Cerebellar cortex (tissue), 1 donor: ENCODE data around the gene TPRA1.
A peak's percentile ranks its signal among the peaks of the same experiment; 100 is the strongest.

Experiments used
- DNase-seq: peaks from one replicate; pipeline ENCODE4 v3.0.0-alpha.2; 2015; ENCODE audit warnings: low spot score

The TPRA1 gene

GRCh38 chr3:127590282-127590592 is 296 bp downstream of the TPRA1 start:
- DNase-seq: no peak

GRCh38 chr3:127589600-127590281 is 792 bp downstream of the TPRA1 start:
- DNase-seq: no peak

GRCh38 chr3:127588806-127589577 is 1.5 kb downstream of the TPRA1 start:
- DNase-seq: no peak

DNA sequence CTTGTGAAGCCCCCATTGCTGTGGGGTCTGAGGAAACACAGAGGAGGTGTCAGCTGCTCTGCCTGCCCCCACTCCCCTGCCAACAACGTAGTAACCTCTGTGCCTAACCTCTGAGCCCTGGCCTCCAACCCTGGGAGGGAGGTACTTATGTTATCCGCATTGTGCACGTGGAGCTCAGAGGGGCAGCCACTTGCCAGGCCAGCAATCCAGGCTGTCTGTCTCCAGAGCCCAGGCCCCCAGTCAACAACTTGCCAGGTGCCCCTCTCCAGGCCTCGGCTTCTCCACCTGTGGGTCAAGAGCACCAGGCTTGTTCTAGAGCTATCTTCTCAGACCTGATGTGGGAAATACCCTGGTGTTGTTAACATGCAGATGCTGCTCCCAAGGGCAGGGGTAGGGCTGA is 2.7 kb downstream of the TPRA1 start:
- DNase-seq: no peak

GRCh38 chr3:127585813-127586413 is 4.6 kb downstream of the TPRA1 start:
- no peak for DNase-seq

GRCh38 chr3:127585163-127585812 is 5.2 kb downstream of the TPRA1 start:
- no peak for DNase-seq

GRCh38 chr3:127584734-127585133 is 5.8 kb downstream of the TPRA1 start:
- no peak for DNase-seq

- DNase-seq: no peak
Measured at GRCh38 chr3:127580327-127581060, 10.0 kb downstream of the TPRA1 start.

- DNase-seq: no peak
Measured at GRCh38 chr3:127578802-127579201, 11.7 kb downstream of the TPRA1 start.

DNA sequence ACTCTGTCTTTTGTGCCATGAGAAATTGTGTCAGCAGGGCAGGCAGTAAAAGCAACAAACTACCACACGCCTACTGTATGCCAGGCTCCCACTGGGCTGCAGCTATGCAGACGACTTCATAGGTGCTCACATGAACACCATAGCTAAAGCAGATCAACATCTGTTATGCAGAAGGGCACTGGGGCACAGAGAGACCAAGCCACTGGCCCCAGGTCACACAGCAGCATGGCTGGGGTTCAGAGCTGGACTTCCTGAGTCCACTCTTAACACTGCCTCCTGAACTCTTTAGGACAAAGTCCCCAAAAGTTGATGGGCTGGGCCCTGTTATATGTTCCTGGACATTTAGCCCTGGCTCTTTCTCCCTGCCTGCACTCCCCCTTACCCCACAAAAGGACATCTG is 12.4 kb downstream of the TPRA1 start:
- DNase-seq: no peak

GRCh38 chr3:127577448-127577847 is 13.1 kb downstream of the TPRA1 start:
- DNase-seq: no peak

GRCh38 chr3:127574880-127575878 is 15.4 kb downstream of the TPRA1 start:
- peak; percentile 92 for DNase-seq

DNA sequence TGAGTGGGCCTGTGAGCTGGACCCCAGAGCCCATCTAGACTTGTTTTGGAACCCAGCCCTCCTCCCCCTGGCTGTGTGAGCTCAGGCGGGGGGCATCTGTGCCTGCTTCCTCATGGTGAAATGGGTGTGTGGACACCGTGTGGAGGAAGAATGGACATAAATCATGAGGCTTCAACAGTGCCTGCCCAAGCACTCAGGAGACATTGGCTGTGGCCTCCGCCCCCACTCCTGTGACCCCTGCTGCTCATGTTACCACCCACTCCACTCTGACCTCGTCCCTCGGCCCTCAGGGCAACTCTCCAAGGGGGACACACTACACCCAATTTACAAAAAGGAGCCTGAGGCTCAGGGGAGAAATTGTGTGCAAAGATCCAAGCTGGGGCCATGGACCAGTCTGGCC is 16.6 kb downstream of the TPRA1 start:
- DNase-seq: no peak

DNA sequence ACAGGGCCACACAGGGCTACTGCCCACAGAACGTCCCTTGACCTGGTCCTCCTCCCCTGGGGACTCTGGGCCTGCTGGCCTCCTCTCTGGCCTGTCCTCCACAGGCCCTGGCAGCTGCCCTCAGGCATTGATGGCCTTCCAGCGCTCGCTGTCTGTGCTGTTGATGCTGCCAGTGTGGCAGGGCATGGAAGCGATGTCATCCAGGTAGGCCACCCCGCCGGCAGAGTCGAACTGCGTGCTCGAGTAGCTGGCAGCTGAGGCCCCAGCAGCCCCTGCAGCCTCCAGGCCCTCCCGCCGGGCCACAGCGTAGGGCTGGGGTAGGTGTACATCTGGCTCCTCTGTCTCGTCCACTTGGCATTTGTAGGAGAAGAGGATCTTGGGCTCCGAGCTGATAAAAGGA is 17.1 kb downstream of the TPRA1 start:
- no peak for DNase-seq

DNA sequence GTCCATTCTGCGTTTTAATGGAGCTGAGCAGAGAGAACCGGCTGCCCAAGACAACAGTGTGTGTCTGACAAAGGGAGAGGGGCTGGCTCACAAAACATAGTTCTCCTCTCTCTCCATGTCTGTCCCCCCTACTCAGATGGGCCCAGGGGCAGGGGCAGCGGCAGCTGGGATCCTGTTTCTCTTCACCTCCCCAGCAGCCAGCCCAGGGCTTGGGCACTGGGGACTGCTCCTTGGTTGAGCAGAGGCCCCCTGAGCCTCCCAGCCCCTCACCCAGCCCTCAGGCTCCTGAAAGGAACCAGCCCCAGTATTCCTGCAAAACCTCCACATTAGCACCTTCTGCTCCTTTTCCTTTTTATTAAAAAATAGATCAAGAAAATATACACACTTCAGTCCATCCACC is 17.8 kb downstream of the TPRA1 start:
- DNase-seq: no peak

DNA sequence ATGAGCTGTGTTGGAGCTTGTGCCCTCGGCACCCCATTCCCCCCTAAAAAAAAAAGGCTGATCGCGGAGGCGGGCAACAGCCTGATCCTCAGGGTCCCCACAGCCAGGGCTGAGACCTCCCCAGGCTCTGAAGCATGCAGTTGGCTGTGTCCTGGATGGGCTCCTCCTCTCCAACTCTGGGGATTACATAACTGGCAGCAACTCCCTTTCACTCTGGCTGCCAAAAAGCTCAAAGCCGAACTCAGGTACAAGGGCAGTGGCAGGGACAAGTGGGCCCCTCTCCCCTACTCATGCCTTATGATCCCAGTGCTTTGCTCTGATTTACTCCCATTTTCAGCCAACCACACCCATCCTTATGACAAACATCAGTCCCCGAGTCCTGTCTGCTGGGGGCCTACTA is 18.3 kb downstream of the TPRA1 start:
- peak; percentile 48 for DNase-seq

DNA sequence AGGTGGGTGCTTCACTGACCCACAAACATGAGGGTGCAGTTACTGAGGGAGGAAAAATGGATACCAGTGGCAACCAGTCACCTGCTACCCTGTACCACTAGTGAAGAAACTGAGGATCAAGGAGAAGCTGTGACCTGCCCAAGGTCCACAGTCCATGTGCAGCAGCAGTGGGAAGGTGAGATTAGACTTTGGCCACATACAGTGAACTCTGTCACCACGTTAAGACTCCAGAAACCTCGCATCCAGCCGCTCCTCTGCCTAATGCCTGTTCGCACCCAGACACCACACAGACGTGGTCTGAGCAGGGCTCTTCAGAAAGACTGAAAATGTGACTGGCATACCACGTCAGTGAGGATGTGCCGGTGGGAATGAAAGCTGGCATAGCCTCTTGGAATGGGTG is 20.0 kb downstream of the TPRA1 start:
- no peak for DNase-seq

GRCh38 chr3:127569160-127569559 is 21.4 kb downstream of the TPRA1 start:
- no peak for DNase-seq

- DNase-seq: no peak
Measured at GRCh38 chr3:127568586-127568985, 21.9 kb downstream of the TPRA1 start.

DNA sequence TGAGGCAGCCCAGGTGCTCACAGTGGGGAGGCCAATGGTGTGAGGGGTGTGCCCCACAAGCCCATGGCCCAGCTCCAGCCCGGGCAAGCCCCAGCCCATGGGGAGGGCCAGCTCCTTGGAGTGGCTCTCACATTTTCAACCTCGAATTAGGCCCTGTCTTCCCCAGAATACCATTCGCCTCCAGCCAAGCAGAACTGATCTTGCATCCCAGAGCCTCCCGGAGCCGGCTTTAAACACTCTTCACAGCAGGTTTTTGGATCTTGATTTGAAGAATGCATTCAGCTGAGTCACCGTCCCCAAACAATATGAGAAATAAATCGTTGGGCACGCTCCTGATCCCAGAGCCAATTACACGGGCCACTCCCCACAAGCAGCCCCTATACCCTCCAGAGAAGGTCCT is 23.7 kb downstream of the TPRA1 start:
- DNase-seq: peak; percentile 20

DNA sequence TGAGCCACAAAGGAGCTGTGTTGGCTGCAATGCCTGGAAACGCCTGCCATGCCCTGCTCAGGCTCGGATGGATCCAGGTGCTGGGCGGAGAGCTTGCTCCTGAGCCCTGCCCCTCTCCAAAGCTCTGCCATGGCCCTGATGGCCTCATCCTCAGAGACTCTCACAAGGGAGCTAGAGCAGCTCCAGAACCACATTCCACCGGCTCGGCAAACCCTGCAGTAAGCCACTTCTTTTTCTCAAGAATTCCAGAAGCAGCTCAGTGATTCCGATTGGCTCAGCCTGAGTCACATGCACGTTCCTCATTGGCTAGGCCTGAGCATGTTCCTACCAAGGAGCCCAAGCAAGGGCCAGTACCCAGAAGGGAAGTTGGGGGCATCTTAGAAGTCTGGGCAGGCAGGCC is 24.8 kb downstream of the TPRA1 start:
- no peak for DNase-seq
